ENCODE measurements around the gene KLF12.

Gene KLF12

DNA sequence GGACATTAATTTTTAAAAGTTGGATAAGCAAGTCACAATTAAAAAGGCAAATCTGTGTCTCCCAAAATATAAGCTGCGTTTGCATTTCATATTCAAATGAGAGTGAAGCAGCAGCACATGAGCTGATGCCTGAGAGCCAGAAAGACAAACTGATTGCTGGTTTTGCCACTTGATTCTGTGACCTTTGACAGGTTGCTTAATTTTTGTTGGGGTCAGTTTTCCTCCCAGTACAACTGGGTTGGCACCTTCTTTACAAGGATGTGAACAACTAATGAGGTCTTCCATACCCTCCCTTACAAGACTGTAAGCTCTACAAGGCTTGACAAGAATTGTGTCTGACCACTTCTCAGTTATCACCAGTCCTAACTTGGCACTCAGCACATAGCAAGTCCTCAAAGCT, 8.1 kb upstream of the KLF12 start:
- ChIA-PET CTCF (interaction anchor here (1.9 kb wide), 1 partner anchor 10 kb away, joined by 7 read pairs; no protein-coding TSS in a partner anchor), POLR2A (no interaction called here)
- no peak for TF ChIP-seq CTCF (IDR thresholded peaks at IDR 0.05; ENCODE audit: control extremely low read depth, extremely low read depth, low read depth, missing control alignments)
- DNase-seq (ENCODE audit: extremely low spot score): no peak

DNA sequence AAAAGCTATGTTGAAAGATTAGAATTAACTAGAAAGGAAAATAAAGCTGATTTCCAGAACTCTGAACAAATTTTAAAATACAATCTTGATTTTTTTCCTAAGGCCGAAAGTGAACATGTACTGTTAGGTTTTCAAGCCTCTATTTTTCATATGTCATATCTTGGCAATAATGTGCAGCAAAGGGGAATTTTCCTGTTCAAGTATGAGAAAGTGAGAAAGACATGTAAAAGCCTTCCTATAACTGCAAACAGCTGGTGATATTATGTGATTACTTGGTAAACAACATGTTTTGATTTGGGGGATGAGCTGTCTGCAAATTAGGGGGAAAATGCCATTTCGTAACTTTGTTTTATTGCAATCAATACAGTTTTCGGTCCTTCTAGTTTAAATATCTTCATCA, 4.0 kb upstream of the KLF12 start:
- POLR2A ChIA-PET: no interaction called here
- CTCF ChIA-PET: interaction anchor here (1.0 to 1.1 kb wide), 3 partner anchors 14 to 302 kb away, joined by 3 read pairs; no protein-coding TSS in a partner anchor
- no peak for DNase-seq (ENCODE audit: extremely low spot score)
- no peak for TF ChIP-seq CTCF (IDR thresholded peaks at IDR 0.05; ENCODE audit: control extremely low read depth, extremely low read depth, low read depth, missing control alignments)

- peak; percentile 17 for DNase-seq (ENCODE audit: extremely low spot score)
- CTCF ChIA-PET: no interaction called here
- TF ChIP-seq CTCF (IDR thresholded peaks at IDR 0.05; ENCODE audit: control extremely low read depth, extremely low read depth, low read depth, missing control alignments): no peak
- POLR2A ChIA-PET: no interaction called here
Observed at GRCh38 chr13:74136084-74136658, 2.0 kb upstream of the KLF12 start.

DNA sequence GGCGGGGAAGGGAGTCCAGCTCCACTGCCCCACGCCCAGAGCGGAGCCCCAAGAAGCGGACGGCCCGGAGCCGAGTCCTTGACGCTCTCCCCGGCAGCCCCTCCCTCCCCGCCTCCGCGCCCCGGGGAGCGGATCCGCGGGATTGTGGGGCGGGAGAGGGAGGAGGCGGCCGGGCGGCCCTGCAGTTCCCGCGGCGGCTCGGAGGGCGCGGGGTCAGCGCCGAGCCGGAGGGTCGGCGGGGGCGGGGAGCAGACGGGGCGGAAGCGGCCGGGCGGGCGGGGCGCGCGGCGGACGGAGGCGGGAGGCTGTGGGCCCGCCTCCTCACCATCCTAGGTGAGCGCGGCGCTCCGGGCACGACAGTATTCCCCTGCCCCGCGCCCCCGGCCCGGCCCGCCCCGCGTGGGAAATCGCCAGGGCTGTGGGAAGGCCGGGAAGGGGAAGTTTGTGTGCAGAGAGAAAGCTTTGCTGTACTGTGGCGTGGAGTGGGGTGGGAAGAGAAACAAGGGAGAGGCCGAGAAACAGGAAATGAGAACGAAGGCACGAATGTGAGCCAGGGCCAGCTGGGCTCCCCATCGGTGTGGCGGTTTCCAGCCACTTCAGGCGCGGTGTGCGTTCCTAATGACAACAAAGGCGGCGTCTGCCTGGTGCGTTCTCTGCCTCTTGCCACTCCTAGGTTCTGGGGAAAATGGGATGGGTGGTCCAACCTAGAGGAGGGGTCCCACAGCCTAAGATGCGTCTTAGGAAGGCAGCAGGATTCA, 1.3 kb upstream of the KLF12 start:
- CTCF ChIA-PET: no interaction called here
- POLR2A ChIA-PET: no interaction called here
- TF ChIP-seq CTCF (IDR thresholded peaks at IDR 0.05; ENCODE audit: control extremely low read depth, extremely low read depth, low read depth, missing control alignments): no peak
- peak; percentile 82 for DNase-seq (ENCODE audit: extremely low spot score)

- ChIA-PET POLR2A (interaction anchor here (0.6 kb wide), 1 partner anchor 10 kb away, joined by 3 read pairs; no protein-coding TSS in a partner anchor), CTCF (no interaction called here)
- TF ChIP-seq CTCF (IDR thresholded peaks at IDR 0.05; ENCODE audit: control extremely low read depth, extremely low read depth, low read depth, missing control alignments): no peak
- peak; percentile 40 for DNase-seq (ENCODE audit: extremely low spot score)
Observed at GRCh38 chr13:74134777-74135325, 647 bp upstream of the KLF12 start.

DNA sequence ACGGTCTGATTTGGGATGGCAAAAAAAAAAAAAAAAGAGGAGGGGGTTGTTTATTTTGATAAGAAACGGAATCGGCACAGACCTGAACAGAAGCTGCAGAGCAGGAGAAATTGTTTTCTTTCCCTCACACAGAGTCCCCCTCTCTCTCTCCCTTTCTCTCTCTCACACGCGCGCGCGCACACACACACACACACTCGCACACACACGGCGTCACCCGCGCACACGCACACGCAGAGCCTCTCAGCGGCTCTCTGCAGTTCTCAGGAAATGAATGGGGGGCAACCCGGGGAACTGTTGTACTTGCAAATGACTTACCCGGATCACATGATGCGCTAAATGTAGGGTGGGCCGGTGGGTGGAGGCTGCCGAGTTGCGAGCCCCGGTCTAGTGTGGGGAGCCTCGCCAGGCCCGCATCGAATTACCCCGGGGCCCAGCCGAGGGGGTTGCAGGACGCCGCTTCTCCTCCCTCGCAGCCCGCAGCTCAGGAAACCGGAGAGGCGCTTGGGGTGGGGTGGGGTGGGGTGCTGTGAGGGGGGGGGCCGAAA, 475 bp downstream of the KLF12 start:
- DNase-seq (ENCODE audit: extremely low spot score): peak; percentile 84
- ChIA-PET POLR2A (interaction anchor here (0.6 kb wide), 2 partner anchors 15 to 22 kb away, joined by 3 read pairs; no protein-coding TSS in a partner anchor), CTCF (no interaction called here)
- no peak for TF ChIP-seq CTCF (IDR thresholded peaks at IDR 0.05; ENCODE audit: control extremely low read depth, extremely low read depth, low read depth, missing control alignments)

Data from GM10248 (cell line).